ENCODE results near the gene RPL4. TPM values are rescaled to one million over a fixed set of nuclear protein-coding genes. Genes with fewer than 3 reads are reported as not detected.

RPL4 gene
- total and polyA plus RNA-seq, 9 of the 15 experiments (the other 6 are each of a cell fraction or from before 2014, with no cell fraction given) = 2,055 to 7,760 (median 5,069) TPM

- no peak for TF ChIP-seq NKRF (IDR thresholded peaks at IDR 0.05; ENCODE audit: borderline replicate concordance)
- TF ChIP-seq PHF20 (IDR thresholded peaks at IDR 0.05; ENCODE audit: partially characterized antibody) = no peak
- TF ChIP-seq ZNF785 (CRISPR knock-in tag; IDR thresholded peaks at IDR 0.05) = no peak
- no peak for TF ChIP-seq KLF13 (tag; IDR thresholded peaks at IDR 0.05; ENCODE audit: borderline replicate concordance, low read depth)
- TF ChIP-seq ZNF57 (CRISPR knock-in tag; IDR thresholded peaks at IDR 0.05) = no peak
- TF ChIP-seq RCOR1 (IDR thresholded peaks at IDR 0.05; ENCODE audit: borderline replicate concordance in 1 of 2, low read depth in 2 of 2, low read length in 2 of 2) = peak in 1 of 2 experiments; percentile 53; a peak in 1 of 4 replicates
- peak; percentile 66; the same call in 1 of the 2 replicates for TF ChIP-seq POLR2AphosphoS5 (IDR thresholded peaks at IDR 0.05; ENCODE audit: control insufficient read depth, insufficient read depth, low read depth, low read length)
- TF ChIP-seq SFPQ (IDR thresholded peaks at IDR 0.05; ENCODE audit: low read depth, low read length) = no peak
- no peak for TF ChIP-seq PRDM10 (IDR thresholded peaks at IDR 0.05; ENCODE audit: partially characterized antibody)
- peak; percentile 63 for TF ChIP-seq ETV1 (tag; conservative IDR thresholded peaks at IDR 0.05; ENCODE audit: low read depth)
- TF ChIP-seq ZBTB1 (CRISPR knock-in tag; IDR thresholded peaks at IDR 0.05; ENCODE audit: borderline replicate concordance, low read depth) = no peak
- TF ChIP-seq BCL6 (CRISPR knock-in tag; IDR thresholded peaks at IDR 0.05) = no peak
- TF ChIP-seq CBX3 (IDR thresholded peaks at IDR 0.05; ENCODE audit: borderline replicate concordance in 1 of 2, low read length in 2 of 2) = peak in 1 of 2 experiments; percentile 25; a peak in 1 of 3 replicates
- no peak for TF ChIP-seq ZNF146 (CRISPR knock-in tag; IDR thresholded peaks at IDR 0.05; ENCODE audit: unreplicated experiment)
- TF ChIP-seq THRB (CRISPR knock-in tag; conservative IDR thresholded peaks at IDR 0.05) = no peak
- no peak for TF ChIP-seq IRF2 (CRISPR knock-in tag; IDR thresholded peaks at IDR 0.05)
- TF ChIP-seq MYC (IDR thresholded peaks at IDR 0.05; ENCODE audit: low read depth, low read length) = no peak
- no peak for TF ChIP-seq MYC (CRISPR knock-in tag; IDR thresholded peaks at IDR 0.05; ENCODE audit: borderline replicate concordance, low read depth)
These were observed 23.4 kb downstream of the RPL4 start (continued) for GRCh38 chr15:66481107-66481856.
